SH-SY5Y (cell line): ENCODE data around the gene THSD4.

Source experiments
- GATA2 ChIP-seq: IDR thresholded peaks from 2 replicates; pipeline ENCODE4 v1.6.1; 2011; ENCODE audit warnings: mild to moderate bottlenecking, low read depth, low read length
- GATA3 ChIP-seq: IDR thresholded peaks from 2 replicates; pipeline ENCODE4 v1.6.1; 2011; ENCODE audit warnings: low read depth, mild to moderate bottlenecking, low read length, moderate library complexity

- no peak for TF ChIP-seq GATA2
- no peak for TF ChIP-seq GATA3
Measured at GRCh38 chr15:71784719-71785118, 669.4 kb downstream of the THSD4 start.
